Spinal cord (tissue), 10 donors: ENCODE results near the gene PEX12. TPM values are rescaled to one million over a fixed set of nuclear protein-coding genes. Genes with fewer than 3 reads are reported as not detected.

Experiments used
- DNase-seq, 6 donors: peaks; one replicate each; pipeline versions ENCODE4 v3.0.0 to v3.0.0-alpha.2; 2013 to 2015; ENCODE audit warnings: low spot score in 6 of 6, low read depth in 4 of 6
- H3K27ac ChIP-seq: one replicate; pipeline ENCODE4 v1.5.1; 2013; ENCODE audit warnings: low read depth, low read length, control low read depth
- H3K27me3 ChIP-seq: one replicate; pipeline ENCODE4 v1.6.1; 2013; ENCODE audit warnings: low read length; ENCODE audit not compliant: control insufficient read depth, insufficient read depth
- H3K36me3 ChIP-seq: one replicate; pipeline ENCODE4 v1.6.1; 2013; ENCODE audit warnings: low read length; ENCODE audit not compliant: control insufficient read depth, insufficient read depth
- H3K4me1 ChIP-seq: one replicate; pipeline ENCODE4 v1.6.1; 2013; ENCODE audit warnings: low read length; ENCODE audit not compliant: control insufficient read depth, insufficient read depth
- H3K4me3 ChIP-seq: one replicate; pipeline ENCODE4 v1.5.1; 2013; ENCODE audit warnings: low read depth, low read length, control low read depth
- H3K9me3 ChIP-seq: one replicate; pipeline ENCODE4 v1.6.1; 2013; ENCODE audit warnings: low read length; ENCODE audit not compliant: control insufficient read depth, insufficient read depth
- WGBS: methylation state at CpG from one replicate; pipeline ENCODE4 v1.1.5; 2013; ENCODE audit warnings: missing lambda C conversion rate; ENCODE audit not compliant: insufficient coverage; 5-methylcytosine and 5-hydroxymethylcytosine counted together
- polyA plus RNA-seq, 2 donors: library from polyadenylated mRNA; unstranded; fragments of 120-200 nt; gene quantifications; one replicate each; pipeline ENCODE4 v1.2.1, GENCODE V29; 2013; ENCODE audit not compliant: insufficient read length in 2 of 2
- total RNA-seq, 2 donors: library from RNA; depleted of rRNA in 1 of 2; stranded (reverse); fragments of 120-200 nt in 1 of 2; fragments of >200 nt in 1 of 2; gene quantifications; one replicate each; pipeline versions ENCODE4 v1.2.3 to v1.2.4, GENCODE V29; 2013 to 2014
- donor health status: healthy.

The PEX12 gene
- total and polyA plus RNA-seq, 4 donors = 6.4 to 15.9 (median 14.6) TPM

- Histone ChIP-seq H3K4me1 (no peaks in the 10 kb centered on the region), H3K27me3 (no peaks in the 10 kb centered on the region), H3K27ac (no peak overlapping the region), H3K36me3 (peaks cover 18% of the 10 kb centered on the region), H3K4me3 (no peak overlapping the region), H3K9me3 (no peaks in the 10 kb centered on the region)
- DNase-seq = no peak
- 33% methylated on average over 1 of the region's 4 CpGs for WGBS
Observed at GRCh38 chr17:35609831-35610230, 31.5 kb upstream of the PEX12 start.

- no CpG with 5 or more reads among the region's 3 CpGs for WGBS
Observed at GRCh38 chr17:35607239-35607847, 29.0 kb upstream of the PEX12 start.

GRCh38 chr17:35605678-35606077, 27.3 kb upstream of the PEX12 start:
- Histone ChIP-seq H3K4me3 (no peak overlapping the region), H3K4me1 (no peaks in the 10 kb centered on the region), H3K27me3 (no peaks in the 10 kb centered on the region), H3K27ac (peak overlapping the region; percentile 11), H3K36me3 (peaks cover 19% of the 10 kb centered on the region), H3K9me3 (no peaks in the 10 kb centered on the region)
- peak in 4 of 6 donors; percentile 17 to 80 (median 60) for DNase-seq
- whole genome bisulfite sequencing = 32% methylated on average over 2 of the region's 2 CpGs

More at GRCh38 chr17:35607239-35607847, 29.0 kb upstream of the PEX12 start:
- Histone ChIP-seq H3K27me3 (no peaks in the 10 kb centered on the region), H3K27ac (no peak overlapping the region), H3K9me3 (no peaks in the 10 kb centered on the region), H3K36me3 (peaks cover 18% of the 10 kb centered on the region), H3K4me1 (no peaks in the 10 kb centered on the region), H3K4me3 (no peak overlapping the region)
- peak in 2 of 6 donors; percentile 28 to 39 for DNase-seq

GRCh38 chr17:35603674-35604073, 25.3 kb upstream of the PEX12 start:
- no peak for DNase-seq
- Histone ChIP-seq H3K4me3 (no peak overlapping the region), H3K27ac (no peak overlapping the region), H3K36me3 (peaks cover 10% of the 10 kb centered on the region), H3K27me3 (no peaks in the 10 kb centered on the region), H3K4me1 (no peaks in the 10 kb centered on the region), H3K9me3 (no peaks in the 10 kb centered on the region)
- 86% methylated on average over 5 of the region's 7 CpGs for WGBS

- H3K36me3 ChIP-seq = peaks cover 28% of the 10 kb centered on the region
- H3K27me3 ChIP-seq = no peaks in the 10 kb centered on the region
- H3K4me1 ChIP-seq = no peaks in the 10 kb centered on the region
- H3K4me3 ChIP-seq = no peak overlapping the region
- no peaks in the 10 kb centered on the region for H3K9me3 ChIP-seq
- WGBS = no CpG with 5 or more reads among the region's 5 CpGs
- DNase-seq = no peak
- no peak overlapping the region for H3K27ac ChIP-seq
Observed at GRCh38 chr17:35597604-35598003, 19.2 kb upstream of the PEX12 start.

- H3K4me1 ChIP-seq = no peaks in the 10 kb centered on the region
- H3K36me3 ChIP-seq = peaks cover 28% of the 10 kb centered on the region
- H3K9me3 ChIP-seq = no peaks in the 10 kb centered on the region
- WGBS = 81% methylated on average over 53 of the region's 54 CpGs
- H3K27ac ChIP-seq = no peak overlapping the region
- DNase-seq = no peak
- H3K27me3 ChIP-seq = no peaks in the 10 kb centered on the region
- H3K4me3 ChIP-seq = no peak overlapping the region
Observed at GRCh38 chr17:35596530-35597233, 18.3 kb upstream of the PEX12 start.

- no CpG with 5 or more reads among the region's 4 CpGs for WGBS
- Histone ChIP-seq H3K9me3 (no peaks in the 10 kb centered on the region), H3K27ac (no peak overlapping the region), H3K36me3 (peaks cover 24% of the 10 kb centered on the region), H3K27me3 (no peaks in the 10 kb centered on the region), H3K4me3 (no peak overlapping the region), H3K4me1 (no peaks in the 10 kb centered on the region)
- no peak for DNase-seq
Observed at GRCh38 chr17:35596072-35596471, 17.7 kb upstream of the PEX12 start.

- Histone ChIP-seq H3K36me3 (no peaks in the 10 kb centered on the region), H3K9me3 (no peaks in the 10 kb centered on the region), H3K27ac (no peak overlapping the region), H3K27me3 (no peaks in the 10 kb centered on the region), H3K4me3 (peak overlapping the region; percentile 99), H3K4me1 (peaks cover 7% of the 10 kb centered on the region)
- no peak for DNase-seq
- 87% methylated on average over 3 of the region's 12 CpGs for WGBS
Observed at GRCh38 chr17:35588196-35588920, 10.0 kb upstream of the PEX12 start.

GRCh38 chr17:35587074-35587961, 8.9 kb upstream of the PEX12 start, which contains the start of gene AP2B1:
AP2B1 (plus strand) TSS chr17:35587322; CDS start chr17:35594031, 6,709 bp downstream.
- no peaks in the 10 kb centered on the region for H3K36me3 ChIP-seq
- H3K4me3 ChIP-seq = peak within 1 kb of the TSS; percentile 99
- peak within 1 kb of the TSS; percentile 94 for H3K27ac ChIP-seq
- no peaks in the 10 kb centered on the region for H3K9me3 ChIP-seq
- H3K4me1 ChIP-seq = peaks cover 7% of the 10 kb centered on the region
- H3K27me3 ChIP-seq = no peaks in the 10 kb centered on the region
- under 1% methylated on average over 49 of the region's 50 CpGs for WGBS
- DNase-seq = peak; percentile 94 to 99 (median 97)
